Subcutaneous adipose tissue (tissue), 4 donors: ENCODE measurements around the gene ALOX12B. TPM values are rescaled to one million over a fixed set of nuclear protein-coding genes. Genes with fewer than 3 reads are reported as not detected.

ENCODE experiments used
- total RNA-seq, 4 donors: library from RNA; depleted of rRNA; stranded (reverse); fragments of >200 nt; gene quantifications; one replicate each; pipeline ENCODE4 v1.1.0, GENCODE V29; 2016
- TF ChIP-seq, protein P1 (sequence below): fragments of 450-650 bp; IDR thresholded peaks from one replicate; pipeline ENCODE4 v1.5.1; 2016; ENCODE audit warnings: low read depth, mild to moderate bottlenecking, control low read depth, antibody characterized with exemption, moderate library complexity

The ALOX12B gene
- total RNA-seq, 4 donors from 2014 or later: not detected

DNA sequence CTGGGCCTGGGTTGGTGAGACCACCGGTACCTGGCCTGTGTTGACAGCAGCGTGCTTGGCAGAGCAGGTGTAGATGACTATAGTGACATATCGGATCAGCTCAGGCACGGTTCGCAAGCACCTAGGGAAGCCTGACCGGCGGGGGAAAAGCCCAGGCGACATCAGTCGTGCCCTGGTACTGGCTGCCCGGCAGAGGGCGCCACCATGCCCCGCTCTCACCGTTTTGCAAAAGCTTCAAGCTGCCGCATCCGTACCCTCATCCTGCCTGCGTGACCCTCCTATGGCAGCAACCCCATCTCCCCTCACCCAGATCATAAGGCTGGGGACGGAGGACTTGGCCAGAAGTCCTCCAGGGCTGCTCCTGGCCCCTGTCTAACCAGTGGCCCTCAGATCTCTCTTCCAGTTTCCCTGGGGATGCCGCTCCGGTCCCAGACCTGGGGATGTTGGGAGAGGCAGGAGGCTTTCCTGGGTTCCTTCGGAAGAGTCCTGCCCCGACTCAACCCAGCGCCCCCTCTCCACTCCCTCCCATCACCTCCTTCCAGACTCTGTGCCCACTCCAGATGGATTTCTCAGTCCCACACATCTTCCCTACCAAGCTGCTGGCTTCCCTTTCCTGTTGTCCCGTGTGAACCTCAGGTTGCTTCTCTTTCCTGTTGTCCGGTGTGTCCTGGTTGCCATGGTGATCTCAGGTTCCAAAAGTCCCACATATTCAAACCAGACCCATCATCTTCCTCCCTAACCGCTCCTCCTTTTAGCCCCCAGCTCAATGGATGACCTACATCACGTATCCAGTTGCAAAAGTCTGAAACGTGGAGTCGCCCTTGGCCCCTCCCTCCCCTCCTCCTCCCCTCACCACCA is 13.7 kb downstream of the ALOX12B start:
- TF ChIP-seq, protein P1, sequence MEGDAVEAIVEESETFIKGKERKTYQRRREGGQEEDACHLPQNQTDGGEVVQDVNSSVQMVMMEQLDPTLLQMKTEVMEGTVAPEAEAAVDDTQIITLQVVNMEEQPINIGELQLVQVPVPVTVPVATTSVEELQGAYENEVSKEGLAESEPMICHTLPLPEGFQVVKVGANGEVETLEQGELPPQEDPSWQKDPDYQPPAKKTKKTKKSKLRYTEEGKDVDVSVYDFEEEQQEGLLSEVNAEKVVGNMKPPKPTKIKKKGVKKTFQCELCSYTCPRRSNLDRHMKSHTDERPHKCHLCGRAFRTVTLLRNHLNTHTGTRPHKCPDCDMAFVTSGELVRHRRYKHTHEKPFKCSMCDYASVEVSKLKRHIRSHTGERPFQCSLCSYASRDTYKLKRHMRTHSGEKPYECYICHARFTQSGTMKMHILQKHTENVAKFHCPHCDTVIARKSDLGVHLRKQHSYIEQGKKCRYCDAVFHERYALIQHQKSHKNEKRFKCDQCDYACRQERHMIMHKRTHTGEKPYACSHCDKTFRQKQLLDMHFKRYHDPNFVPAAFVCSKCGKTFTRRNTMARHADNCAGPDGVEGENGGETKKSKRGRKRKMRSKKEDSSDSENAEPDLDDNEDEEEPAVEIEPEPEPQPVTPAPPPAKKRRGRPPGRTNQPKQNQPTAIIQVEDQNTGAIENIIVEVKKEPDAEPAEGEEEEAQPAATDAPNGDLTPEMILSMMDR: no peak

GRCh38 chr17:8072729-8073461 is 14.6 kb downstream of the ALOX12B start:
- TF ChIP-seq, protein P1: no peak

GRCh38 chr17:8072341-8072728 is 15.2 kb downstream of the ALOX12B start:
- TF ChIP-seq, protein P1: no peak

- TF ChIP-seq, protein P1: no peak
Observed at GRCh38 chr17:8071496-8071895, 16.0 kb downstream of the ALOX12B start.

- TF ChIP-seq, protein P1: no peak
Observed at GRCh38 chr17:8069587-8069860, 18.0 kb downstream of the ALOX12B start.

DNA sequence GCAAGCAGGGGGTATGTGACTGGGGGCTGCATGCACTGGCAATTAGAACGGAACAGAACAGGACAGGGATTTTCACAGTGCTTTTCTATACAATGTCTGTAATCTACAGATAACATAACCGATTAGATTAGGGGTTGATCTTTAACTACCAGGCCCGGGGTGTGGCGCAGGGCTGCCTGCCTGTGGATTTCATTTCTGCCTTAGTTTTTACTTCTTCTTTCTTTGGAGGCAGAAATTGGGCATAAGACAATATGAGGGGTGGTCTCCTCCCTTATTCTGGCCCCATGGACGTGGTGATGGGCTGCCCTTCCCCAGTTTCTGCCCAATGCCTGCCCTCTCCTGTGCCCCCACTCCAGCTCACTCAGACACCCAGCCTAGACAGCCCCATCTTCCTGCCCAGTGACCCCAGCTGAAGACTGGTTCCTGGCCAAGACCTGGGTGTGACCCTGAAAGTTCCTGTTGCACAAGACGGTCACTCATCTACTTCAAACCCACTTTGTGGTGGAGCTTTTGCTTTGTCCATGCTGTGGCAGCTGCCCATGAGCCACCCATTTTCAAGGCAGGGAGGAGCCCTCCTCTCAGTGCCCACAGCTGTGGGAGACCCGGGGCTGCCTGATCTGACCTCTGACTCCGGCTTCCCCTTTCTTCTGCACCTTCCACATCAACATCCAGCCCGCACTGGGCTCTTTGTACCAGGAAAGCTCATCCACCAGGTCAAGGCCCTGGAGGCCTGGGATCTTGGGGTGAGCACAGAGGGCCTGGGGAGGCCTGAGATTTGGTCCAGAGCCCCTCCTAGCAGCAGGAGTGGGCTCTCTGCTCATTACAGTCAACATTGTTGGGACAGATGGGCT is 18.6 kb downstream of the ALOX12B start:
- TF ChIP-seq, protein P1: no peak

DNA sequence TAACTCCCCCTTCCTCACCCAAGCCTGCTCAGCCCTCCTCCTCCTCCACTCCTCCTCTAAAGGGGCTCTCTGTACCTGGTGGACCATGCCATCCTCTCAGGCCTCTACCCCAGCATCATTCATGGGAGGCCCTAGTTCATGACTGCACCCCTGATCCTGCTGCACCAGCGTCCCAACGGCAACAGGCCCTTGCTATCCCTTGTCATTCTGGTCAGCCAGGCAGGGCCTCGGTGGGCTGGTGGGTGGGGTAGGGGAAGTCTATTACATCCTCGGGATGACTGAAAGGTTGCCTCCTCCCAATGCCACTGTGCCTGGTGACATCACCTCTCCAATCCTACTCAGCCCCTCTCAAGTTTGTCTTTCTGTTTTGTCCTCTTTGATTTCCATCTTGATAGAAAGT is 19.7 kb downstream of the ALOX12B start:
- TF ChIP-seq, protein P1: no peak
